ENCODE measurements around the gene LYZL4.

DNA sequence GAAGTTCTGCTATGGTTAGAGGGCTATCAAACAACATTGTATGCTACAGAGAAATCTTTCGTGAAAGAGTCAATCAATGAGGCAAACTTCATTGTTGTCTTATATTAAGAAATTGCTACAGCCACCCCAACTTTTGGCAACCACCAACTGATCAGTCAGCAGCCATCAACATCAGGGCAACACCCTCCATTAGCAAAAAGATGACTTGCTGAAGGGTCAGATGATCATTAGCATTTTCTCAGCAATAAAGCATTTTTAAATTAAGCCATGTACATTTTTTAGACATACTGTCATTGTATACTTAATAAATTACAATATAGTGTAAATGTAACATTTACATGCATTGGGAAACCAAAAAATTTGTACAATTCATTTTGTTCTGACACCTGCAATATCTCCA lies 53.1 kb downstream of the LYZL4 start:
- TF ChIP-seq TOX (CRISPR knock-in tag; IDR thresholded peaks at IDR 0.05; ENCODE audit: borderline replicate concordance) (no peak), ZFP30 (CRISPR knock-in tag; IDR thresholded peaks at IDR 0.05) (no peak), ZFP3 (CRISPR knock-in tag; IDR thresholded peaks at IDR 0.05) (no peak), CSRNP3 (CRISPR knock-in tag; IDR thresholded peaks at IDR 0.05) (no peak), ZNF8 (CRISPR knock-in tag; IDR thresholded peaks at IDR 0.05) (no peak), GLIS3 (CRISPR knock-in tag; IDR thresholded peaks at IDR 0.05) (no peak), ISL1 (CRISPR knock-in tag; IDR thresholded peaks at IDR 0.05) (no peak)
